ENCODE data around the gene ETV6. TPM values are rescaled to one million over a fixed set of nuclear protein-coding genes. Genes with fewer than 3 reads are reported as not detected.

ETV6 gene
- total RNA-seq, 1 experiment from 2014 or later = 17.2 TPM

GRCh38 chr12:11824736-11825135 is 175.3 kb downstream of the ETV6 start:
- Histone ChIP-seq H3K9me3 (ENCODE audit: control insufficient read depth, insufficient read depth, low read depth, low read length) (no peaks in the 10 kb centered on the region), H3K27me3 (ENCODE audit: control insufficient read depth, insufficient read depth, low read length) (no peaks in the 10 kb centered on the region), H3K36me3 (ENCODE audit: control insufficient read depth, insufficient read depth, low read length) (no peaks in the 10 kb centered on the region), H3K4me1 (ENCODE audit: control insufficient read depth, insufficient read depth, low read length) (peaks cover 4% of the 10 kb centered on the region; the same call in 1 of the 2 replicates), H3K4me3 (ENCODE audit: low read depth in 2 of 2, low read length in 2 of 2) (no peak overlapping the region), H3K27ac (ENCODE audit: low read length) (no peak overlapping the region)
- DNase-seq (ENCODE audit: low read depth, low spot score) = no peak
- in situ Hi-C loops (cut with HindIII; ENCODE audit: low pct_unique_long_range_greater_than_20kb, low sequenced_read_pairs) (no loop called here), intact Hi-C loops (cut with micrococcal nuclease; ENCODE audit: unreplicated experiment) (no loop called here)
- ATAC-seq = no peak
- POLR2A ChIA-PET = no interaction called here
- no TSS peak for BruUV-seq (replicated peaks)
- CTCF ChIA-PET = interaction anchor here (0.6 kb wide), 1 partner anchor 58 kb away, joined by 3 read pairs; no protein-coding TSS in a partner anchor
- TF ChIP-seq, protein P1, sequence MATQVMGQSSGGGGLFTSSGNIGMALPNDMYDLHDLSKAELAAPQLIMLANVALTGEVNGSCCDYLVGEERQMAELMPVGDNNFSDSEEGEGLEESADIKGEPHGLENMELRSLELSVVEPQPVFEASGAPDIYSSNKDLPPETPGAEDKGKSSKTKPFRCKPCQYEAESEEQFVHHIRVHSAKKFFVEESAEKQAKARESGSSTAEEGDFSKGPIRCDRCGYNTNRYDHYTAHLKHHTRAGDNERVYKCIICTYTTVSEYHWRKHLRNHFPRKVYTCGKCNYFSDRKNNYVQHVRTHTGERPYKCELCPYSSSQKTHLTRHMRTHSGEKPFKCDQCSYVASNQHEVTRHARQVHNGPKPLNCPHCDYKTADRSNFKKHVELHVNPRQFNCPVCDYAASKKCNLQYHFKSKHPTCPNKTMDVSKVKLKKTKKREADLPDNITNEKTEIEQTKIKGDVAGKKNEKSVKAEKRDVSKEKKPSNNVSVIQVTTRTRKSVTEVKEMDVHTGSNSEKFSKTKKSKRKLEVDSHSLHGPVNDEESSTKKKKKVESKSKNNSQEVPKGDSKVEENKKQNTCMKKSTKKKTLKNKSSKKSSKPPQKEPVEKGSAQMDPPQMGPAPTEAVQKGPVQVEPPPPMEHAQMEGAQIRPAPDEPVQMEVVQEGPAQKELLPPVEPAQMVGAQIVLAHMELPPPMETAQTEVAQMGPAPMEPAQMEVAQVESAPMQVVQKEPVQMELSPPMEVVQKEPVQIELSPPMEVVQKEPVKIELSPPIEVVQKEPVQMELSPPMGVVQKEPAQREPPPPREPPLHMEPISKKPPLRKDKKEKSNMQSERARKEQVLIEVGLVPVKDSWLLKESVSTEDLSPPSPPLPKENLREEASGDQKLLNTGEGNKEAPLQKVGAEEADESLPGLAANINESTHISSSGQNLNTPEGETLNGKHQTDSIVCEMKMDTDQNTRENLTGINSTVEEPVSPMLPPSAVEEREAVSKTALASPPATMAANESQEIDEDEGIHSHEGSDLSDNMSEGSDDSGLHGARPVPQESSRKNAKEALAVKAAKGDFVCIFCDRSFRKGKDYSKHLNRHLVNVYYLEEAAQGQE (IDR thresholded peaks at IDR 0.05; ENCODE audit: insufficient read depth in 1 of 2, low read depth in 2 of 2, low read length in 1 of 2) = no peak
- TF ChIP-seq TCF7L2 (IDR thresholded peaks at IDR 0.05; ENCODE audit: low read depth, low read length) (no peak), POLR2AphosphoS5 (IDR thresholded peaks at IDR 0.05; ENCODE audit: low read depth, low read length) (no peak), SIN3A (IDR thresholded peaks at IDR 0.05; ENCODE audit: borderline replicate concordance, insufficient read depth, low read depth, low read length) (no peak), CTCF (IDR thresholded peaks at IDR 0.05) (no peak)

DNA sequence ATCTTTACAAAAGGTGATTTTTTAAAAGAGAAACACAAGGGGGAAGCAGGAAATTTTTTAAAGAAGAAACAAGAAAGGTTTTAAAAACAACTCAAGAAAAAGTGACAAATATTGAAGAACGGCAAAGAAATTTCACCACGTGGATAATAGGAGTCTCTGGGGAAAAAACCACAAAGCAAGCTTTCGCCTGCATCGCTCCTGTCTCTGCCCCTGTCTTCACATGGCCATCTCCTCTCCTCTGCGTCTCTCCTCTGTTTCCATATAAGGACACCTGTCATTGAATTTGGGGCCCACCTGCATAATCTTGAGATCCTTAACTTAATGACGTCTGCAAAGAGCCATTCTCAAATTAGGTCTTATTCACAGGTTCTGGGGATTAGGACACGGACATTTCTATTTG is 175.8 kb downstream of the ETV6 start:
- no TSS peak for BruUV-seq (replicated peaks)
- no peak for TF ChIP-seq POLR2AphosphoS5 (IDR thresholded peaks at IDR 0.05; ENCODE audit: low read depth, low read length)
- no peak for TF ChIP-seq SIN3A (IDR thresholded peaks at IDR 0.05; ENCODE audit: borderline replicate concordance, insufficient read depth, low read depth, low read length)
- TF ChIP-seq, protein P1 (IDR thresholded peaks at IDR 0.05; ENCODE audit: insufficient read depth in 1 of 2, low read depth in 2 of 2, low read length in 1 of 2) = no peak
- no peak for TF ChIP-seq CTCF (IDR thresholded peaks at IDR 0.05)
- TF ChIP-seq TCF7L2 (IDR thresholded peaks at IDR 0.05; ENCODE audit: low read depth, low read length) = no peak
- Histone ChIP-seq H3K27ac (ENCODE audit: low read length) (no peak overlapping the region), H3K27me3 (ENCODE audit: control insufficient read depth, insufficient read depth, low read length) (no peaks in the 10 kb centered on the region), H3K9me3 (ENCODE audit: control insufficient read depth, insufficient read depth, low read depth, low read length) (no peaks in the 10 kb centered on the region), H3K36me3 (ENCODE audit: control insufficient read depth, insufficient read depth, low read length) (no peaks in the 10 kb centered on the region), H3K4me3 (ENCODE audit: low read depth in 2 of 2, low read length in 2 of 2) (no peak overlapping the region), H3K4me1 (ENCODE audit: control insufficient read depth, insufficient read depth, low read length) (peaks cover 4% of the 10 kb centered on the region; the same call in 1 of the 2 replicates)
- no peak for DNase-seq (ENCODE audit: low read depth, low spot score)
- in situ Hi-C loops (cut with HindIII; ENCODE audit: low pct_unique_long_range_greater_than_20kb, low sequenced_read_pairs) (no loop called here), intact Hi-C loops (cut with micrococcal nuclease; ENCODE audit: unreplicated experiment) (no loop called here)
- ChIA-PET CTCF (no interaction called here), POLR2A (no interaction called here)
- no peak for ATAC-seq

Data from Panc1 (cell line).